ENCODE measurements around the gene SCARB1.

DNA sequence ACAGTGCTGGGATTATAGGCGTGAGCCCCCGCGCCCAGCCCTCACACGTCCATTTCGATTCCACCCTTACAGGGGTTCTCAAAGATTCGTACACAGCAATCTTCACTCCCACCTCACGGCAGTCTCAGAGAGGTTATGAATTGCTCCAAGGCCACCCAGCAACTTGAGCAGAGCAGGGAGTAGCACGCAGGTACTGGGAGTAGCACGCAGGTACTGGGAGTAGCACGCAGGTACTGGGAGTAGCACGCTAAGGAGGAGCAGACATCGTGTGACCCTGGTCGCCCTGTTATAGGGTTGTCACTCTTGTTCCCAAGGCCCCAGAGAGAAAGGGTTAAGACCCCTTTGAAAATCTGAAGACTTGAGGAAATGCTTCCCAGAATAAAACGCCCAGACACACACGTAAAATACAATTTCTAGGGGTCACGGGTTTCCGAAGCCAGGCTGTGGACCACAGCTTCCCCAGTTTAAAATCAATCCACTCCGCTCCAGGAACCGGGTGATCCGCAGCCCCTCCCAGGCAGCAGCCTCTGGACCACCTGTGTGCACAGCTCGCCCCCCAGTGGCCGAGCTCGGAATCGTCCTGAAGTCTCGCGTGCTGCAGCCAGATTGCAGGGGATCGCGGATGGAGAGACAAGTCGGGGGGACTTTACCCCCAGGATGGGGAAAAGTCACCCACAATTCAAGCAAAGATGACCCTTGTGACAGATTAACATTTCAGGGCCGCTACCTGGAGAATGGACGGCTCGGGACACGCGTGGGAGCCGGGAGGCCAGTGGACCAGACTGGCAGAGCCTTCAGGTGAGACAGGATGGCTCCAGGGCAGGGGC lies 92.0 kb downstream of the SCARB1 start:
- TF ChIP-seq, protein P1, sequence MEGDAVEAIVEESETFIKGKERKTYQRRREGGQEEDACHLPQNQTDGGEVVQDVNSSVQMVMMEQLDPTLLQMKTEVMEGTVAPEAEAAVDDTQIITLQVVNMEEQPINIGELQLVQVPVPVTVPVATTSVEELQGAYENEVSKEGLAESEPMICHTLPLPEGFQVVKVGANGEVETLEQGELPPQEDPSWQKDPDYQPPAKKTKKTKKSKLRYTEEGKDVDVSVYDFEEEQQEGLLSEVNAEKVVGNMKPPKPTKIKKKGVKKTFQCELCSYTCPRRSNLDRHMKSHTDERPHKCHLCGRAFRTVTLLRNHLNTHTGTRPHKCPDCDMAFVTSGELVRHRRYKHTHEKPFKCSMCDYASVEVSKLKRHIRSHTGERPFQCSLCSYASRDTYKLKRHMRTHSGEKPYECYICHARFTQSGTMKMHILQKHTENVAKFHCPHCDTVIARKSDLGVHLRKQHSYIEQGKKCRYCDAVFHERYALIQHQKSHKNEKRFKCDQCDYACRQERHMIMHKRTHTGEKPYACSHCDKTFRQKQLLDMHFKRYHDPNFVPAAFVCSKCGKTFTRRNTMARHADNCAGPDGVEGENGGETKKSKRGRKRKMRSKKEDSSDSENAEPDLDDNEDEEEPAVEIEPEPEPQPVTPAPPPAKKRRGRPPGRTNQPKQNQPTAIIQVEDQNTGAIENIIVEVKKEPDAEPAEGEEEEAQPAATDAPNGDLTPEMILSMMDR (IDR thresholded peaks at IDR 0.05) = peak; percentile 92 to 99 (median 98)
- TF ChIP-seq POLR2A (IDR thresholded peaks at IDR 0.05) = no peak

Data from right lobe of liver (tissue), 4 donors.